ENCODE results near the gene NUAK1. TPM values are rescaled to one million over a fixed set of nuclear protein-coding genes. Genes with fewer than 3 reads are reported as not detected.
A peak's percentile ranks its signal among the peaks of the same experiment; 100 is the strongest.

NUAK1 gene
- total RNA-seq, 2 donors from 2014 or later, result 5.3 to 9.1 TPM

DNA sequence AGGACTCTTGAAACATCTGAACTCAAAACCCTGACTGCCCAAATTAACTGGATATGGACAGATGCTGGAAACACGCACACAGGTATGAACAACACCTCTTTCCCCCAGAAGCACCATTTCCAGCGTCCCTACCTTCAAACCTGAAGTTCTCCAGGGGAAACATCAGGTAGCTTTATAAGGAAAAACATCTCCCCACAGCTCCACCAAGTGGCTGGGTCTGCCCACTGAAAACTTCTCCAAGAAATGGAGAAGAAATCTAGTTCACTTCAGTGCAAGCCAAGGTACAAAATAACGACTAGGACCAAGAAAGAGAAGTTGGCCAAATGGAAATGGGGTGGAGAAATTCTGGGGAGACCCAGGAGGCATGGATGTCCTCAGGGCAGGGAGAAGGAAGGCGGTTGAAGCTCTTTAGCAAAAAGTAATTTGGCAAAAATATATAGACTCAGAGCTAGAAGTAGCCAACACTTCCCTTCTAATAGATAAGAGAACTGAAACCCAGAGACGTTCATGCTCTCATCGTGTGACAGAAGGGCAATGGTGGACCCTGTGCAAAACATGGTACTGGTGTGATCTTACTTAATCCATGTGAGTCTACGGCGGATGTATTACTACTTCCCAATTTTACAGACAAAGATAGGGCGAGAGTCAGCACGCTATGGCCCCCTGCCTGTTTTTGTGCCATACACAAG is 10.5 kb upstream of the NUAK1 start:
- Histone ChIP-seq H3K27ac (no peak overlapping the region), H3K36me3 (replicated peaks in 1 of 2; ENCODE audit: insufficient read depth in 1 of 2, low read depth in 2 of 2) (no peaks in the 10 kb centered on the region), H3K27me3 (no peaks in the 10 kb centered on the region), H3K4me1 (peaks cover 22% of the 10 kb centered on the region), H3K4me3 (no peak overlapping the region), H3K9me3 (no peaks in the 10 kb centered on the region)
- ATAC-seq (no peak), DNase-seq (peak; percentile 37 to 66 (median 52))
- no peak for TF ChIP-seq POLR2A (IDR thresholded peaks at IDR 0.05)
- peak; percentile 23 to 58 (median 52) for TF ChIP-seq CTCF (IDR thresholded peaks at IDR 0.05)
- 48 to 50% methylated on average over 10 of the region's 10 CpGs for WGBS, 2 donors
- intact Hi-C loops (cut with DNase I), result no loop called here

DNA sequence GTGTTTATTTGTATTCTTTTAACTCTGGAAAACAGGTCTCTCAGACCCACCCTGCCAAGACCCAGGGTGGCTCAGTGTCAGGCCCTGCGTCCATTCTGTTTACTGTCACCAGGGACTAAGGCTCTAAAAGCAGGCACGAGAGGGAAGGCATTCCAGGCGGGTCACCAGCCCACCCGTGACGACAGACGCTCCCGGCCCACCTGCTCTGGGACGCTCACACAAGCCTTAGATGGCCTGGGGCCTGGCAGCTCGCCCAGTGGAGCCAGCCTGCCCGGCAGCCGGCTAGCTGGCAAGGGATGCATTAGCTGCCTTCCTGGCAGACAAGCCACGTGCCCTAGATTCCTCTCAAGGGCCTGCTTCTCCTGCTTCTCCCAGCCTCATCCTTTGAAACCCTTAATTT is 9.2 kb upstream of the NUAK1 start:
- Histone ChIP-seq H3K27me3 (no peaks in the 10 kb centered on the region), H3K9me3 (no peaks in the 10 kb centered on the region), H3K27ac (peak overlapping the region in 2 of 4 donors; percentile 32 to 54), H3K36me3 (replicated peaks in 1 of 2; ENCODE audit: insufficient read depth in 1 of 2, low read depth in 2 of 2) (no peaks in the 10 kb centered on the region), H3K4me1 (peaks cover 22% of the 10 kb centered on the region), H3K4me3 (no peak overlapping the region)
- DNase-seq (peak; percentile 74 to 90 (median 86)), ATAC-seq (peak; percentile 71)
- WGBS, 2 donors, result 18 to 47% methylated on average over 3 to 12 of the region's 12 CpGs
- TF ChIP-seq POLR2A (IDR thresholded peaks at IDR 0.05) (no peak), CTCF (IDR thresholded peaks at IDR 0.05) (no peak)
- intact Hi-C loops (cut with DNase I), result no loop called here

DNA sequence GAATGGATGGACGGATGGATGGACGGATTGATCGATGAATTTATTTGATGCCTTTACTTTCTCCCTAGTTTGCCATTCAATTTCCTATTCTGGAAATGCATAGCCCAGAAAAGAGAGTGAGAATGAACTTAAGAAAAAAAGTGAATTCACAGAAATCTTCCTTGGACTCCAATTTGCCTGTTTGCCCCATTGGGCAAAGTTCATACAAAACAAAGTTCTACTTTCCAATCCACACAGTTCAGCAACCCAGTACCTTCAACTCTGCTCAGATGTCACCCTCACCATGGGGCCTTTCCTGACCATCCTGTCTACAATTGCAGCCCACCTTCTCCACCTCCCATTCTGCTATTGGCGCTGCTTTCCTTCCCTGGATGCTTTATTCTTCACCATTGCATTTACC is 8.2 kb upstream of the NUAK1 start:
- ATAC-seq, result no peak

GRCh38 chr12:106145539-106146447 is 7.0 kb upstream of the NUAK1 start:
- Histone ChIP-seq H3K27ac (peak overlapping the region; percentile 4 to 74 (median 68)), H3K4me1 (peaks cover 32% of the 10 kb centered on the region), H3K9me3 (no peaks in the 10 kb centered on the region), H3K27me3 (no peaks in the 10 kb centered on the region), H3K36me3 (replicated peaks in 1 of 2; ENCODE audit: insufficient read depth in 1 of 2, low read depth in 2 of 2) (no peaks in the 10 kb centered on the region), H3K4me3 (no peak overlapping the region)
- WGBS, 2 donors, result 23 to 27% methylated on average over 14 of the region's 14 CpGs
- DNase-seq (peak; percentile 43 to 65 (median 57)), ATAC-seq (peak; percentile 74)
- TF ChIP-seq POLR2A (IDR thresholded peaks at IDR 0.05) (peak in 2 of 3 donors; percentile 9 to 25), CTCF (IDR thresholded peaks at IDR 0.05) (no peak)
- intact Hi-C loops (cut with DNase I), result no loop called here

More for the DNA sequence above, 8.2 kb upstream of the NUAK1 start:
- Histone ChIP-seq H3K27me3 (no peaks in the 10 kb centered on the region), H3K9me3 (no peaks in the 10 kb centered on the region), H3K27ac (no peak overlapping the region), H3K36me3 (replicated peaks in 1 of 2; ENCODE audit: insufficient read depth in 1 of 2, low read depth in 2 of 2) (no peaks in the 10 kb centered on the region), H3K4me1 (peaks cover 22% of the 10 kb centered on the region), H3K4me3 (no peak overlapping the region)
- WGBS, 2 donors, result 95 to 97% methylated on average over 4 of the region's 4 CpGs
- intact Hi-C loops (cut with DNase I), result no loop called here
- TF ChIP-seq POLR2A (IDR thresholded peaks at IDR 0.05) (no peak), CTCF (IDR thresholded peaks at IDR 0.05) (no peak)
- no peak for DNase-seq
